ENCODE data around the gene GALE. TPM values are rescaled to one million over a fixed set of nuclear protein-coding genes. Genes with fewer than 3 reads are reported as not detected.

Gene GALE
- total RNA-seq, result 11.7 and 13.5 TPM in 2 replicates

GRCh38 chr1:23800400-23801337, at the start of gene GALE:
GALE (minus strand) TSS chr1:23800754; CDS start chr1:23799007, 1,747 bp downstream.

DNA sequence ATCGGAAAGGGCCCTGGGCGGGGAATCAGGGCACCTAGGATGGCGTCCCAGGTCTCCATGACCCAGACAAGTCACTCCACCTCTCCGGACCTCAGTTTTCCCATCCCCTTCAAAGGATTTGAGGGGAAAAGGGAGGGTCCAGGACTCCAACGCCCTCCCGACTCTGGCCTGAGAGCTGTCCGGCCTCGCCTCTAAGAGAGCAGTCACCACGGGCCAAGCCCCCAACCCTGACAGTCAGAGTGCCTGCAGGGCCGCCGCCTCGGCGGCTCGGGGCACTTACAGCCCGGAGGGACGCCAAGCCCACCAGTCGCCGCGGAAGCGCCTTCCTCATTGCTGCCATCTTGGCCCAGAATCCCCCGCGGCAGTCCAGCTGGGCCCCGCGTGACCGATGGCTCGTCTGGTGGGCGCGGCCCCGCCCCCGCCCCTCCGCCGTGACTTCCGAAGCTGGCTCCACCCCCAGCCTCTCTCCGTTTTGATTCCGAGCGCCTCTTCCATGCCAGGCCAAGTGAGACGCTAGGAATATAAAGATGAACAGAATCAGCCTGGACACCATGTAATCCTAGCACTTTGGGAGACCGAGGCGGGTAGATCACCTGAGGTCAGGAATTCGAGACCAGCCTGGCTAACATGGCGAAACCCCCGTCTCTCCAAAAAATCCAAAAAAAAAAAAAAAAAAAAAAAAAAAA, 24.7 kb upstream of the GALE start, which contains the start of gene HMGCL:
Gene HMGCL (minus strand): TSS at position 354 of the 686 bp plus-strand sequence. CDS start 14 bp downstream, at position 340.

GRCh38 chr1:23790696-23791515, 9.6 kb downstream of the GALE start, which contains the start of gene LYPLA2:
LYPLA2 (plus strand) TSS chr1:23791145; CDS start chr1:23792683, 1,538 bp downstream.

DNA sequence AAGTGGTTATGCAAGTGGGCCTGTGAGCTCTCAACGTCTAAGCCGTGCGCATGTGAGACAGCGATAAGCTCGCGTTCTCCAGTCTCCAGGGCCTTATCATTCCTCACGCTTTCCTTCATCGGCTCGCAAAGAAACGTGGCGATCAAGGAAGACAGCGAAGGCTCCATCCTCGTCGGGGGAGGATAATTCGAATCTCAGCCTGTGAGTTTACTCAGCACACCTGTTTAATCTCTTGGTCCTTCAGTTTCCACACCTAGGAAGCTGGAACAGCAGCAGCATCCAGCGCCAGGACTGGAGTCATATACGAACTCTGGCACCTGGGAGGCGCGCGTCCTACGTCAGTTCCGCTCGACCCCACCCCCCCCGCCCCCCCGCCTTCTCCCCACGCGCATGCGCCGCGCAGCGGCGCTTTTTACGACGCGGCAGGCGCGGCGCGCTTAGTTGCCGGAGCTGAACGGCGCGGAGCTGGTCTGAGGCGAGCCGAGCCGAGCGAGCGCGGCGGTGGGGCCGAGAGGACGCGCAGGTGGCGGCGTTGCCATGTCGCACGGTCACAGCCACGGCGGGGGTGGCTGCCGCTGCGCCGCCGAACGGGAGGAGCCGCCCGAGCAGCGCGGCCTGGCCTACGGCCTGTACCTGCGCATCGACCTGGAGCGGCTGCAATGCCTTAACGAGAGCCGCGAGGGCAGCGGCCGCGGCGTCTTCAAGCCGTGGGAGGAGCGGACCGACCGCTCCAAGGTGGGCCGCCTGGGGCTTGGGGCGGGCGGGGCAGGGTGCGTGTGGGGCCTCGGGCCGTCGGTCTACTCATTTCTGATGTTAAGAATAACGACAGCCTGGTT, 22.4 kb downstream of the GALE start, which contains the start of gene PITHD1:
Gene PITHD1 (plus strand): TSS at position 440 of the 836 bp plus-strand sequence. CDS start 98 bp downstream, at position 538.

Other genes with a start within 250 kb of the GALE start
- gene ID3, start 241.3 kb downstream of the GALE start, total RNA-seq, result 530 and 718 TPM in 2 replicates
- gene RPL11, start 108.9 kb downstream of the GALE start, total RNA-seq, result 1,631 and 1,774 TPM in 2 replicates
- gene ELOA, start 57.3 kb downstream of the GALE start, total RNA-seq, result 21.9 and 22.7 TPM in 2 replicates
- 31.3 and 49.8 TPM in 2 replicates for gene PITHD1, start 22.3 kb downstream of the GALE start, total RNA-seq
- 82.4 and 125 TPM in 2 replicates for gene LYPLA2, start 9.6 kb downstream of the GALE start, total RNA-seq
- 43.5 and 49.2 TPM in 2 replicates for gene HMGCL, start 24.7 kb upstream of the GALE start, total RNA-seq
- gene FUCA1, start 67.5 kb upstream of the GALE start, total RNA-seq, result 12.8 and 15.1 TPM in 2 replicates
- not detected in 2 replicates for gene CNR2, start 112.6 kb upstream of the GALE start, total RNA-seq
- gene PNRC2, start 159.1 kb upstream of the GALE start, total RNA-seq, result 104 and 144 TPM in 2 replicates
- gene SRSF10, start 179.6 kb upstream of the GALE start, total RNA-seq, result 65.5 and 80.4 TPM in 2 replicates

Data from dermis lymphatic vessel endothelial cell (primary cell).